SU-DHL-6 (cell line): ENCODE measurements around the gene AK9.

Source experiments
- H2AFZ ChIP-seq: fragments of 200-600 bp; sonication (generic); 2 replicates; pipeline ENCODE4 v1.6.1; 2014; ENCODE audit warnings: low read depth, mild to moderate bottlenecking, moderate library complexity, mixed read lengths, antibody characterized with exemption, low read length; ENCODE audit not compliant: severe bottlenecking
- H3F3A ChIP-seq: fragments of 200-600 bp; shearing (Covaris generic); 2 replicates; pipeline ENCODE4 v1.6.0; 2016; ENCODE audit warnings: antibody characterized with exemption, mild to moderate bottlenecking; ENCODE audit not compliant: insufficient read depth
- H3K27ac ChIP-seq: fragments of 200-600 bp; sonication (generic); 2 replicates; pipeline ENCODE4 v1.5.1; 2016; ENCODE audit warnings: low read depth, mild to moderate bottlenecking, low read length, moderate library complexity, mixed read lengths
- H3K27me3 ChIP-seq: fragments of 200-600 bp; sonication (generic), shearing (Covaris generic); 2 replicates; pipeline ENCODE4 v1.6.0; 2014; ENCODE audit warnings: mild to moderate bottlenecking, low read length
- H3K36me3 ChIP-seq: fragments of 200-600 bp; sonication (generic); 2 replicates; pipeline ENCODE4 v1.6.1; 2014; ENCODE audit warnings: mild to moderate bottlenecking, low read length, mixed read lengths
- H3K4me2 ChIP-seq: fragments of 300-600, 200-600 bp; shearing (Covaris generic), sonication (generic); 2 replicates; pipeline ENCODE4 v1.6.0; 2014; ENCODE audit warnings: low read length, low read depth, mild to moderate bottlenecking; ENCODE audit not compliant: poor library complexity, severe bottlenecking
- H3K4me3 ChIP-seq: fragments of 200-600 bp; sonication (generic); 2 replicates; pipeline ENCODE4 v1.5.1; 2014; ENCODE audit warnings: antibody characterized with exemption, low read length, mild to moderate bottlenecking, mixed read lengths; ENCODE audit not compliant: insufficient read depth, poor library complexity, severe bottlenecking
- H3K79me2 ChIP-seq: fragments of 200-600 bp; sonication (generic); 2 replicates; pipeline ENCODE4 v1.6.1; 2014; ENCODE audit warnings: mild to moderate bottlenecking, low read length, moderate library complexity; ENCODE audit not compliant: insufficient read depth
- H3K9ac ChIP-seq: fragments of 200-600 bp; sonication (generic); 2 replicates; pipeline ENCODE4 v1.7.0; 2014; ENCODE audit warnings: mild to moderate bottlenecking, low read length
- H3K9me2 ChIP-seq: fragments of 200-600 bp; sonication (generic); replicated peaks from 2 replicates; pipeline ENCODE4 v1.6.1; 2014; ENCODE audit warnings: low read length; ENCODE audit not compliant: insufficient read depth
- H3K9me3 ChIP-seq: fragments of 200-600 bp; sonication (generic); 2 replicates; pipeline ENCODE4 v1.6.1; 2014; ENCODE audit warnings: low read length, mixed read lengths; ENCODE audit not compliant: insufficient read depth
- H4K20me1 ChIP-seq: fragments of 200-600 bp; sonication (generic); 2 replicates; pipeline ENCODE4 v1.6.1; 2014; ENCODE audit warnings: low read depth, mild to moderate bottlenecking, antibody characterized with exemption, low read length, moderate library complexity, mixed read lengths
- EZH2phosphoT487 ChIP-seq: fragments of 200-600 bp; sonication (generic), shearing (Covaris generic); conservative IDR thresholded peaks from 2 replicates; pipeline ENCODE4 v1.6.1; 2018; ENCODE audit warnings: mild to moderate bottlenecking, antibody characterized with exemption, low read length, moderate library complexity, mixed read lengths
- TF ChIP-seq, protein P1 (sequence below): fragments of 200-600 bp; sonication (generic); IDR thresholded peaks from one replicate; pipeline ENCODE4 v1.5.1; 2017; ENCODE audit warnings: antibody characterized with exemption, mild to moderate bottlenecking, low read length, moderate library complexity; ENCODE audit not compliant: insufficient read depth, poor library complexity, severe bottlenecking

AK9 gene

DNA sequence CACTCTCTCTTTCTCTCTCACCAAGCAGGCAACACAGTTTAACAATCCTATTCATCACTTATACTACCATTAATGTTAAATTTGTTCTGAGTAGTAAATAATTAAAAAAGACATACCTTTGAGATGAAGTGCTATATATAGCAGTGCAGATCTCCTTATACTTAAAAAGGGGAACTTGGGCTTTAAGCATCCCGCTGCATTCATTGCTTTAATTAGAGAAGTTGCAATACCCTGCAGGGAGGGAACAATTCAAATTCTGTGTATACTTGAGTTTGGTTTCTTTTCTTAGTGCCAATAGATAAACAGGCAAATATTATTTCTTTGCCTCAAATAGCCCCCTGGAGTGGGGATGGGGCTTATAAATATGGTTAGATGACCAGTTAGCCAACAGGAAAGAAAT, 197.1 kb downstream of the AK9 start:
- H3K4me2 ChIP-seq: no peak overlapping the region
- no peaks in the 10 kb centered on the region for H3K27me3 ChIP-seq

DNA sequence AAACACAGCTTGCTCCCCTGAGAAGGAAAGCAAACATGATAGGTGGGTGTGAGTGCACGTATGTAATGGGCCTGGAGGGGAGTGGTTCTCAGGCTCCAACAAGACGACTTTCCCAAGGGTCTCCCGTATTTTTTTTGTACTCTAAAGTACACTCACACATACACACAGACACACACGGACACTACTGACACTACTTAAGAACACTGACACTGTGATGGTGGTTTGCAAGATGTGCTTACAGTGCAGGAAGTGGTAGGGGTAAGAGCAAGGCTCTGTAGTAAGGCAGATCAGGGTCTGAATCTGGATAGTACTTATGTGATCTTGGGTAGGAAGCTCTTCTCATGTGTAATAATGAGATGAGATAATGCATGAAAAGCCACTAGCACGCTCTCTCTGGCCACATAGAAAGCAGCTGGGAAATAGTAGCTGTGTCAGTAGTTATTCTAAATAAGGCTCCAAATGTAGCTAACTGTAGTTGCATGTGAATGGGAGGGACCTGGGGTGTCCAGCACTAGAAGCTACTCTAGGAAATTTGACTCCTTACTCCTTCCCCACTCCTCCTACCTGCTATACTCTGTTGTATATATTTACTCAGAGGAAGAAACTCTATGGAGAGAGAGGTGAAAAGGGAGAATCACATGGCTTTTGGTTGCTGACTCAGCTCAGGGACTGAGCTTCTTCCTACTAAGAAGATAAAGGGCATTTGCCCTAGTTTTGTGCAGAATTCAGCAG, 199.6 kb downstream of the AK9 start:
- no peaks in the 10 kb centered on the region for H3K27me3 ChIP-seq
- H3K79me2 ChIP-seq: no peaks in the 10 kb centered on the region
- H3K9me3 ChIP-seq: no peaks in the 10 kb centered on the region
- H3F3A ChIP-seq: no peaks in the 10 kb centered on the region
- H3K4me2 ChIP-seq: no peak overlapping the region
- H3K9me2 ChIP-seq: no peaks in the 10 kb centered on the region
- no peak overlapping the region for H3K4me3 ChIP-seq
- no peak overlapping the region for H2AFZ ChIP-seq
- TF ChIP-seq EZH2phosphoT487: no peak
- TF ChIP-seq, protein P1, sequence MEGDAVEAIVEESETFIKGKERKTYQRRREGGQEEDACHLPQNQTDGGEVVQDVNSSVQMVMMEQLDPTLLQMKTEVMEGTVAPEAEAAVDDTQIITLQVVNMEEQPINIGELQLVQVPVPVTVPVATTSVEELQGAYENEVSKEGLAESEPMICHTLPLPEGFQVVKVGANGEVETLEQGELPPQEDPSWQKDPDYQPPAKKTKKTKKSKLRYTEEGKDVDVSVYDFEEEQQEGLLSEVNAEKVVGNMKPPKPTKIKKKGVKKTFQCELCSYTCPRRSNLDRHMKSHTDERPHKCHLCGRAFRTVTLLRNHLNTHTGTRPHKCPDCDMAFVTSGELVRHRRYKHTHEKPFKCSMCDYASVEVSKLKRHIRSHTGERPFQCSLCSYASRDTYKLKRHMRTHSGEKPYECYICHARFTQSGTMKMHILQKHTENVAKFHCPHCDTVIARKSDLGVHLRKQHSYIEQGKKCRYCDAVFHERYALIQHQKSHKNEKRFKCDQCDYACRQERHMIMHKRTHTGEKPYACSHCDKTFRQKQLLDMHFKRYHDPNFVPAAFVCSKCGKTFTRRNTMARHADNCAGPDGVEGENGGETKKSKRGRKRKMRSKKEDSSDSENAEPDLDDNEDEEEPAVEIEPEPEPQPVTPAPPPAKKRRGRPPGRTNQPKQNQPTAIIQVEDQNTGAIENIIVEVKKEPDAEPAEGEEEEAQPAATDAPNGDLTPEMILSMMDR: no peak
- no peaks in the 10 kb centered on the region for H3K36me3 ChIP-seq
- no peak overlapping the region for H3K27ac ChIP-seq
- H4K20me1 ChIP-seq: no peaks in the 10 kb centered on the region
- H3K9ac ChIP-seq: no peak overlapping the region

More for the DNA sequence above, 197.1 kb downstream of the AK9 start:
- Histone ChIP-seq H2AFZ (no peak overlapping the region), H3K9me2 (no peaks in the 10 kb centered on the region), H3K36me3 (no peaks in the 10 kb centered on the region), H3K79me2 (no peaks in the 10 kb centered on the region), H3K27ac (no peak overlapping the region), H3F3A (no peaks in the 10 kb centered on the region), H4K20me1 (no peaks in the 10 kb centered on the region), H3K9ac (no peak overlapping the region), H3K9me3 (no peaks in the 10 kb centered on the region), H3K4me3 (no peak overlapping the region)
- TF ChIP-seq, protein P1: no peak
- no peak for TF ChIP-seq EZH2phosphoT487

DNA sequence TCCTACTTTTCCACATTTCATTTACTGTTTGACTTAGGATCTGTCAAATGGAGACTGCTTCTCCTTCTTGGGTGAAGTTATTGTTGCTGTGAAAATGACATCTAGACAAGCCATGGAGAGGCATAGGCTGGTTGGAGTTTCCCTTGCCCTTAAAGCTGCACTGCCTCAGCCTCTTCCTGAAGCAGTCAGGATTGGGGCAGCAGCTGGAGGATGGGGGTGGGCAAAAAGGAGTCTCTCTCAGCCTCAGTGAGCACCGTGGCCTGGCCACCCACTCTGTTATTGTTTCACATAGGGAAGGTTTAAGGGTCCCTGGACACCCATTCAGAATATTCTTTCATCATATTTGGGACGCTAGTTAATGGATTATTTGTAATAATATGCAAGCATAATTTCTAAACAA, 200.3 kb downstream of the AK9 start:
- Histone ChIP-seq H3K9me3 (no peaks in the 10 kb centered on the region), H3K27me3 (no peaks in the 10 kb centered on the region), H3K9me2 (no peaks in the 10 kb centered on the region), H3K4me3 (no peak overlapping the region), H3K27ac (no peak overlapping the region), H3K9ac (no peak overlapping the region), H4K20me1 (no peaks in the 10 kb centered on the region), H3K4me2 (no peak overlapping the region), H3K36me3 (no peaks in the 10 kb centered on the region), H3F3A (no peaks in the 10 kb centered on the region), H3K79me2 (no peaks in the 10 kb centered on the region), H2AFZ (no peak overlapping the region)
- TF ChIP-seq, protein P1: no peak
- no peak for TF ChIP-seq EZH2phosphoT487
